Fibroblast of mammary gland (primary cell): Measurements from ENCODE around the gene RPE65.

Experiments
- DNase-seq: peaks from one replicate; pipeline ENCODE4 v3.0.0-alpha.2; 2010; ENCODE audit warnings: low read depth
- H3K4me3 ChIP-seq: 2 replicates; pipeline ENCODE4 v1.5.1; 2011; ENCODE audit warnings: low read depth, mild to moderate bottlenecking, low read length, moderate library complexity; ENCODE audit not compliant: control insufficient read depth
- TF ChIP-seq, protein P1 (sequence below): conservative IDR thresholded peaks from 2 replicates; pipeline ENCODE4 v1.5.1; 2011; ENCODE audit warnings: low read depth, low read length, inconsistent platforms; ENCODE audit not compliant: control insufficient read depth, insufficient read depth

RPE65 gene

DNA sequence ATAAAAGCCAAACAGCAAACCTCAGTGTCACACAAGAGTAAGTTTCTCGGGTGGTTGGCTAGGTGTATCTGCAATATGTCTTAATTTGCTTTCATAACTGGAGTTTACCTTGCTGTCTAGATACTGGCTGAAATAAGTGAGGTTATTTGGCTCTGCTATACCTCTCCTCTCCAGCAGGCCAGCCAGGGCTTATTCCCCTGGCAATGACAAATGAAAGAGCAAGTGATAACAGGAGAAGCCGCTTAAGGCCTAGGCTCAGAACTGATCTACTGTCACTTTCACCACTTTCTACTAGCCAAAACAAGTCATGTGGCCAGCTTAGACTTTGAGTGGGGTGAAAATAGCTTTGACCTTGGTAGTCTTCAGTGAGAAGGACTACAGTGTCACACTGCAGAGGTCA, 4.8 kb upstream of the RPE65 start:
- TF ChIP-seq, protein P1, sequence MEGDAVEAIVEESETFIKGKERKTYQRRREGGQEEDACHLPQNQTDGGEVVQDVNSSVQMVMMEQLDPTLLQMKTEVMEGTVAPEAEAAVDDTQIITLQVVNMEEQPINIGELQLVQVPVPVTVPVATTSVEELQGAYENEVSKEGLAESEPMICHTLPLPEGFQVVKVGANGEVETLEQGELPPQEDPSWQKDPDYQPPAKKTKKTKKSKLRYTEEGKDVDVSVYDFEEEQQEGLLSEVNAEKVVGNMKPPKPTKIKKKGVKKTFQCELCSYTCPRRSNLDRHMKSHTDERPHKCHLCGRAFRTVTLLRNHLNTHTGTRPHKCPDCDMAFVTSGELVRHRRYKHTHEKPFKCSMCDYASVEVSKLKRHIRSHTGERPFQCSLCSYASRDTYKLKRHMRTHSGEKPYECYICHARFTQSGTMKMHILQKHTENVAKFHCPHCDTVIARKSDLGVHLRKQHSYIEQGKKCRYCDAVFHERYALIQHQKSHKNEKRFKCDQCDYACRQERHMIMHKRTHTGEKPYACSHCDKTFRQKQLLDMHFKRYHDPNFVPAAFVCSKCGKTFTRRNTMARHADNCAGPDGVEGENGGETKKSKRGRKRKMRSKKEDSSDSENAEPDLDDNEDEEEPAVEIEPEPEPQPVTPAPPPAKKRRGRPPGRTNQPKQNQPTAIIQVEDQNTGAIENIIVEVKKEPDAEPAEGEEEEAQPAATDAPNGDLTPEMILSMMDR: no peak
- no peak overlapping the region for H3K4me3 ChIP-seq
- DNase-seq: no peak

DNA sequence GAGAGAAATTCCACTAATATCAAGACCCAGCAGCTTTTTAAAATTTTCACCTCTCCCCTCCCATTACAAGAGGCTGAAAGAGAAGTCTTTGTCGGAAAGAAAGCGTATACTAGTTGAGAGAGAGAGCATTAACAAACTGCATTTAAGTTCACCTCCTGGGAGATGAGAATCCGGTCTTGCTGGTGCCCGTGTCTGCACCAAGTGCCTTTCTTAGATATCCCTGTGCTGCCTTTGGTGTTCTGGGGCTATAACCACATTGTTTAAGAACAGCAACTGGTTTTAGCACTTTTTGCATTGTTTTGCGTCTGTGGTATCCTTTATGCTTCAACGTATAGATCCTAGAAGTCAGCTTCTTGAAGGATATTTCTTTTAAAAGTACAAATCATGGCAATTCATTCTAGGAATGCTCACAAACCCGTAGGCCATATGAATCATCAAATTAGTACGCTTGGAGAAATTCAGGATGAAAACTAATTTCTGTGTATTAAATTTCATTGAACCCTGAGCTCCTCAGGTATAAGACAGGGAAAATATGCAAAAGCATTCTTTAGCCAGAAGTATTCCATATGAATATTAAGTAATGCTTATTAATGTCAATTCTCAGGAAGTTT, 3.4 kb upstream of the RPE65 start:
- no peak overlapping the region for H3K4me3 ChIP-seq
- TF ChIP-seq, protein P1: no peak
- DNase-seq: no peak

DNA sequence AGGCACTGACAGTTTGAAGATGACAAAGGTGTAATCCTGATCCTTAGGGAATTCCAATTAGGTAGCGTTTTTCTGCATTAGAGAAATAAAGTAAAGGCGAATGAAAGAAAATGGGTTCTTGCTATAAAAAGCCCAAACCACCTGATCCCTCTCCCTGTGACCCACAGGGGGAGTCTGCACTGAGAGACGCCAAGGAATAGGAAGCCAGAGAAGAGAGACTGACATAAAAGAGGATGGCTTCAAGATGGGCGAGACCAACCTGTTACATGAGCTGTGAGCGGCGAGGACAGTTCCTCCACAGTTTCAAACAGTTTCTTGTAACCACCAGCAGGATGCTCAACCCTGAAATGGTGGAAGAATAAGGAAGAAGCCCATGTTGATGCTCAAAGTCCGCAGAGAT, 1.4 kb downstream of the RPE65 start:
- TF ChIP-seq, protein P1: no peak
- H3K4me3 ChIP-seq: no peak overlapping the region
- no peak for DNase-seq

DNA sequence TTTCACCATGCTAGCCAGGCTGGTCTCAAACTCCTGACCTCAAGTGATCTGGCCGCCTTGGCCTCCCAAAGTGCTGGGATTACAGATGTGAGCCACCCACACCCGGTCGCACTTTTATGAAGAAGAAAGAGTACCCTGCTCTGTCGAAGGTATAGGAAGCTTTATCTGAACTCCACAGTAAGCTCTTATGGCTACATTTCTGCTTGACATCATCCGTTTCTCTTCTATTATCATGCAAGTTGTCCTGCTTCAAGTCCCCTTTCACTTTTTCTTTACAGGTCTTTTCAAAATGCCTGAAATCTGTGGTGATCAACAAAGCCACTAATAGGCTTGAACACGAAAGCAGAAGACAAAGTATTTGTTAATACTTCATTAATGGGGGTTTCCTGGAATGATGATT, 4.0 kb downstream of the RPE65 start:
- TF ChIP-seq, protein P1: no peak
- no peak for DNase-seq
- no peak overlapping the region for H3K4me3 ChIP-seq

DNA sequence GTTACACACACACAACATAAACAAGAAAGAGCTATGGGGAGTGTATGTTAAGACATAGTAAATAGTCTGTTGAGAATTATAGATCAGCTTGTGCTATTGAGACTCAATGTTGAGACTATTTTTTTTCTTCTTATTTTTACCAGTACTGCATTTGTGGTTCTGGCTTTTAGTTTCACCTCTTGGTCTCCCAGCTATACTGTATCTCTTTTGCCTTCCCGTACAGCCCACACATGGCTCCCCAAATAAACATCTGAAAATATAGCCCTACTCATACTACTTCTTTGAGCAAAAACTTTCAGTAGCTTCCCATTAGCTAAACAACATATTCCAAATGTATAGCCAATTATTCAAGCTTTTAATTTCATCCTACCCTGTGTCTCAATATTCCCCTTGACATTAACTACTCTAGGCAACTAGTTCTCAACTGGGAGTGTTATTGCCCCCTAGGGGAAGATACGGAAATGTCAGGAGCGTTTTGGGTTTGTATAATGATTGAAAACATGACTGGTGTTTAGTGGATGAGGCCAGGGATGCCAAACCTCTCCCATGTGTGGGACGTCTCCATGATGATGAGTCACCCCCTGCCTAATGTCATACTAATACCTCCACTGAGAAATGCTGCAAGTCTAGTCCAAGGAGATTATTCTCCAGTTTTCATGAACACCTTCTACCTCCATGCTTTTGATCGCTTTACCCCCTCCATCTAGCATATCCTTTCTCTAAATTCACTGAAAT, 6.8 kb downstream of the RPE65 start:
- TF ChIP-seq, protein P1: peak; percentile 90
- H3K4me3 ChIP-seq: no peak overlapping the region
- peak; percentile 91 for DNase-seq

DNA sequence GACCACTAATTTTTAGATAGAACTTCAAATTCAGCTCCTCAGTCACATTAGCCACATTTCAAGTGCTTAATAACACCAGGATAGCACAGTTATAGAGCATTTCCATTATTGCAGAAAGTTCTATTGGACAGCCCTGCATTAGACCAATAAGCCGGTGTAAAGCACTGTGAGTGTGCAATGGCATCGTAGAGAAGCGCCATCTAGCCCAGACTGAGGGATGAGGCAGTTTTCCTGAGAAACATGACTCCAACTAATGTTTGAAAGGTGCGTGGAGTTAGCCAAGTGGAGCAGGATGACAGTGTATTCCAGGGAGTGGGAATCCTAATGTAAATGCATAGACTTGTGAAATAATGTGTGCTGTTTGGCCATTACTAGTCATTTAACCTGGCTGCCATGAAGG, 7.7 kb downstream of the RPE65 start:
- TF ChIP-seq, protein P1: no peak
- no peak for DNase-seq
- no peak overlapping the region for H3K4me3 ChIP-seq
